C4-2B (cell line): ENCODE data around the gene IGF2BP3.

Source experiments
- CTCF ChIP-seq: fragments of 450-650 bp; conservative IDR thresholded peaks from 2 replicates; pipeline ENCODE4 v1.5.1; 2017; ENCODE audit warnings: mild to moderate bottlenecking
- ZFX ChIP-seq: fragments of 450-650 bp; IDR thresholded peaks from 2 replicates; pipeline ENCODE4 v1.6.1; 2017

GRCh38 chr7:23295401-23295697 is 174.9 kb downstream of the IGF2BP3 start:
- no peak for TF ChIP-seq CTCF
- TF ChIP-seq ZFX = no peak
